ENCODE results near the gene SEC14L3. TPM values are rescaled to one million over a fixed set of nuclear protein-coding genes. Genes with fewer than 3 reads are reported as not detected.

SEC14L3 gene
- polyA plus RNA-seq, 1 of the 3 experiments (the other 2 are of a cell fraction), result not detected

GRCh38 chr22:30444632-30445437, 27.0 kb downstream of the SEC14L3 start:
- Histone ChIP-seq H3K4me2 (no peak overlapping the region), H3K36me3 (replicated peaks in 1 of 2; ENCODE audit: control insufficient read depth in 1 of 2, insufficient read depth in 2 of 2, low read length in 1 of 2) (no peaks in the 10 kb centered on the region), H3K9me3 (no peaks in the 10 kb centered on the region), H2AFZ (ENCODE audit: low read depth) (peak overlapping the region; percentile 70; the same call in 1 of the 2 replicates), H3K4me1 (ENCODE audit: control insufficient read depth in 1 of 2, insufficient read depth in 2 of 2, low read depth in 1 of 2, low read length in 1 of 2) (peaks cover 0 to 8% of the 10 kb centered on the region in 2 experiments; a peak in 1 of 4 replicates), H3K9ac (no peak overlapping the region), H3K27me3 (ENCODE audit: insufficient read depth) (no peaks in the 10 kb centered on the region), H3F3A (replicated peaks; ENCODE audit: insufficient read depth) (no peaks in the 10 kb centered on the region), H4K20me1 (ENCODE audit: insufficient read depth) (no peaks in the 10 kb centered on the region), H3K79me2 (ENCODE audit: insufficient read depth) (no peaks in the 10 kb centered on the region), H3K27ac (ENCODE audit: low read depth in 2 of 2, low read length in 1 of 2) (peak overlapping the region in 1 of 2 experiments; percentile 17; a peak in 1 of 4 replicates), H3K9me2 (no peaks in the 10 kb centered on the region), H3K4me3 (ENCODE audit: low read depth in 2 of 2, low read length in 1 of 2) (no peak overlapping the region)
- POLR2A ChIA-PET, result interaction anchor here (0.9 kb wide), 1 partner anchor 13 kb away, joined by 3 read pairs; no protein-coding TSS in a partner anchor
- DNase-seq, result peak; percentile 86
- CTCF ChIA-PET, result interaction anchor here (0.6 to 3.0 kb wide), 22 partner anchors 9 to 640 kb away, joined by 3 to 14 read pairs (median 4); partner anchors contain the start of gene PES1
- TF ChIP-seq USF1 (IDR thresholded peaks at IDR 0.05; ENCODE audit: borderline replicate concordance, low read depth), result no peak
- TF ChIP-seq POLR2AphosphoS5 (IDR thresholded peaks at IDR 0.05; ENCODE audit: low read depth, low read length), result peak; percentile 60
- TF ChIP-seq CTCF (IDR thresholded peaks at IDR 0.05), result peak; percentile 75
- TF ChIP-seq EP300 (IDR thresholded peaks at IDR 0.05; ENCODE audit: borderline replicate concordance in 1 of 2, low read depth in 1 of 2, low read length in 1 of 2), result no peak
- peak; percentile 51 for TF ChIP-seq SMC3 (IDR thresholded peaks at IDR 0.05; ENCODE audit: low read depth, low read length)
- TF ChIP-seq RAD21 (IDR thresholded peaks at IDR 0.05; ENCODE audit: low read length), result peak; percentile 74
- 36% methylated on average over 10 of the region's 11 CpGs for WGBS (ENCODE audit: low lambda C conversion rate)

- ChIA-PET POLR2A (no interaction called here), CTCF (interaction anchor here (1.4 kb wide), 1 partner anchor 9 kb away, joined by 3 read pairs; no protein-coding TSS in a partner anchor)
Observed at GRCh38 chr22:30441088-30441487, 30.7 kb downstream of the SEC14L3 start.

More at GRCh38 chr22:30441088-30441487, 30.7 kb downstream of the SEC14L3 start:
- Histone ChIP-seq H3K27ac (ENCODE audit: low read depth in 2 of 2, low read length in 1 of 2) (no peak overlapping the region), H3K4me3 (ENCODE audit: low read depth in 2 of 2, low read length in 1 of 2) (no peak overlapping the region), H4K20me1 (ENCODE audit: insufficient read depth) (no peaks in the 10 kb centered on the region), H3K9me2 (no peaks in the 10 kb centered on the region), H3K9ac (no peak overlapping the region), H3K79me2 (ENCODE audit: insufficient read depth) (no peaks in the 10 kb centered on the region), H3K27me3 (ENCODE audit: insufficient read depth) (no peaks in the 10 kb centered on the region), H3K4me1 (ENCODE audit: control insufficient read depth in 1 of 2, insufficient read depth in 2 of 2, low read depth in 1 of 2, low read length in 1 of 2) (peaks cover 0 to 8% of the 10 kb centered on the region in 2 experiments; a peak in 1 of 4 replicates), H3K36me3 (replicated peaks in 1 of 2; ENCODE audit: control insufficient read depth in 1 of 2, insufficient read depth in 2 of 2, low read length in 1 of 2) (no peaks in the 10 kb centered on the region), H3K4me2 (no peak overlapping the region), H2AFZ (ENCODE audit: low read depth) (no peak overlapping the region), H3K9me3 (no peaks in the 10 kb centered on the region), H3F3A (replicated peaks; ENCODE audit: insufficient read depth) (no peaks in the 10 kb centered on the region)
- 83% methylated on average over 8 of the region's 9 CpGs for WGBS (ENCODE audit: low lambda C conversion rate)
- TF ChIP-seq GABPA (IDR thresholded peaks at IDR 0.05; ENCODE audit: low read depth), result no peak
- no peak for TF ChIP-seq JUND (IDR thresholded peaks at IDR 0.05)
- TF ChIP-seq NRF1 (IDR thresholded peaks at IDR 0.05; ENCODE audit: low read depth, low read length), result no peak
- no peak for TF ChIP-seq MXI1 (IDR thresholded peaks at IDR 0.05; ENCODE audit: low read depth, low read length)
- no peak for TF ChIP-seq TAF1 (IDR thresholded peaks at IDR 0.05; ENCODE audit: borderline replicate concordance, low read depth, low read length)
- no peak for TF ChIP-seq CTCF (IDR thresholded peaks at IDR 0.05)
- no peak for TF ChIP-seq EZH2phosphoT487 (IDR thresholded peaks at IDR 0.05; ENCODE audit: borderline replicate concordance, low read depth)
- DNase-seq, result no peak

Data from SK-N-SH (cell line).